ENCODE measurements around the gene SMAD3.

GRCh38 chr15:67109141-67110034 lies 44.0 kb downstream of the SMAD3 start:
- TF ChIP-seq POLR2AphosphoS5 (IDR thresholded peaks at IDR 0.05; ENCODE audit: low read depth, low read length) (no peak), EZH2 (IDR thresholded peaks at IDR 0.05) (no peak), EZH2phosphoT487 (IDR thresholded peaks at IDR 0.05; ENCODE audit: borderline replicate concordance) (no peak)
- TF ChIP-seq, protein P1, sequence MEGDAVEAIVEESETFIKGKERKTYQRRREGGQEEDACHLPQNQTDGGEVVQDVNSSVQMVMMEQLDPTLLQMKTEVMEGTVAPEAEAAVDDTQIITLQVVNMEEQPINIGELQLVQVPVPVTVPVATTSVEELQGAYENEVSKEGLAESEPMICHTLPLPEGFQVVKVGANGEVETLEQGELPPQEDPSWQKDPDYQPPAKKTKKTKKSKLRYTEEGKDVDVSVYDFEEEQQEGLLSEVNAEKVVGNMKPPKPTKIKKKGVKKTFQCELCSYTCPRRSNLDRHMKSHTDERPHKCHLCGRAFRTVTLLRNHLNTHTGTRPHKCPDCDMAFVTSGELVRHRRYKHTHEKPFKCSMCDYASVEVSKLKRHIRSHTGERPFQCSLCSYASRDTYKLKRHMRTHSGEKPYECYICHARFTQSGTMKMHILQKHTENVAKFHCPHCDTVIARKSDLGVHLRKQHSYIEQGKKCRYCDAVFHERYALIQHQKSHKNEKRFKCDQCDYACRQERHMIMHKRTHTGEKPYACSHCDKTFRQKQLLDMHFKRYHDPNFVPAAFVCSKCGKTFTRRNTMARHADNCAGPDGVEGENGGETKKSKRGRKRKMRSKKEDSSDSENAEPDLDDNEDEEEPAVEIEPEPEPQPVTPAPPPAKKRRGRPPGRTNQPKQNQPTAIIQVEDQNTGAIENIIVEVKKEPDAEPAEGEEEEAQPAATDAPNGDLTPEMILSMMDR (IDR thresholded peaks at IDR 0.05 in 2 of 3, conservative IDR thresholded peaks at IDR 0.05 in 1 of 3; ENCODE audit: borderline replicate concordance in 1 of 3, insufficient read depth in 1 of 3, low read depth in 2 of 3, low read length in 2 of 3) = no peak
- TF ChIP-seq, protein P2, sequence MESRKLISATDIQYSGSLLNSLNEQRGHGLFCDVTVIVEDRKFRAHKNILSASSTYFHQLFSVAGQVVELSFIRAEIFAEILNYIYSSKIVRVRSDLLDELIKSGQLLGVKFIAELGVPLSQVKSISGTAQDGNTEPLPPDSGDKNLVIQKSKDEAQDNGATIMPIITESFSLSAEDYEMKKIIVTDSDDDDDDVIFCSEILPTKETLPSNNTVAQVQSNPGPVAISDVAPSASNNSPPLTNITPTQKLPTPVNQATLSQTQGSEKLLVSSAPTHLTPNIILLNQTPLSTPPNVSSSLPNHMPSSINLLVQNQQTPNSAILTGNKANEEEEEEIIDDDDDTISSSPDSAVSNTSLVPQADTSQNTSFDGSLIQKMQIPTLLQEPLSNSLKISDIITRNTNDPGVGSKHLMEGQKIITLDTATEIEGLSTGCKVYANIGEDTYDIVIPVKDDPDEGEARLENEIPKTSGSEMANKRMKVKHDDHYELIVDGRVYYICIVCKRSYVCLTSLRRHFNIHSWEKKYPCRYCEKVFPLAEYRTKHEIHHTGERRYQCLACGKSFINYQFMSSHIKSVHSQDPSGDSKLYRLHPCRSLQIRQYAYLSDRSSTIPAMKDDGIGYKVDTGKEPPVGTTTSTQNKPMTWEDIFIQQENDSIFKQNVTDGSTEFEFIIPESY (IDR thresholded peaks at IDR 0.05; ENCODE audit: extremely low read depth, insufficient replicate concordance, low read length) = no peak
